CD4-positive, alpha-beta T cell treated with Interleukin-12 subunit alpha and Interleukin-12 subunit beta, for 1 hour (primary cell): ENCODE measurements around the gene RAP1GAP2.

ENCODE experiments used
- DNase-seq: peaks from one replicate; pipeline ENCODE4 v3.0.0-alpha.2; 2020

The RAP1GAP2 gene

DNA sequence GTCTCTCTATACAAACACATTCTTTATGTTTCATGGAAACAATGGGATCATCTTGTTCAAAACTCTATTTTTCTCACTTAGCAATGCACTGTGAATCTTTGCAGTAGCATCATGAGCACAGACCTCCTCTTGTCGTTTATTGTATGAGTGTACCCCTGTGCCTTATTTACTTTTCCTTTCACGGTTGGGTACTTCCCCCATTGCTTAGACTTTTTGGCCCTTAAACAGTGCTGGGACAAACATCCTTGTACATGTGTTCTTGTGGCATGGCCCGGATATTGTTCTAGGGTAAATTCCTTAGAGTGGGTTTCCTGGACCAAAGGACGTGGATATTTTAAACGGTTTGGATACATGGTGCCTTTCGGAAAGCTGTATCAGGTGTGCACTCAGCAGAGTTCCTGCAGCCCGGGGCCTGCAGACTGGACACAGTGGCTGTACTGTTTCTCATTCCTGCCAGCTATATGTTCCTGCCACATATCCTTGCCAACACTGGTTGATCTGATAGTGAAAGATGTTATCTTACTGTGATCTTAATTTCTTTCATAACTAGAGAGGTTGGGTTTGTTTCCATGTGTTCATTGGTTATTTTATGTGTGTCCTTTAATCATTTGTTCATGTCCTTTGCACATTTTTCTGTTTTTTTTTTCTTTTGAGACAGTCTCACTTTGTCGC lies 156.1 kb downstream of the RAP1GAP2 start:
- no peak for DNase-seq

DNA sequence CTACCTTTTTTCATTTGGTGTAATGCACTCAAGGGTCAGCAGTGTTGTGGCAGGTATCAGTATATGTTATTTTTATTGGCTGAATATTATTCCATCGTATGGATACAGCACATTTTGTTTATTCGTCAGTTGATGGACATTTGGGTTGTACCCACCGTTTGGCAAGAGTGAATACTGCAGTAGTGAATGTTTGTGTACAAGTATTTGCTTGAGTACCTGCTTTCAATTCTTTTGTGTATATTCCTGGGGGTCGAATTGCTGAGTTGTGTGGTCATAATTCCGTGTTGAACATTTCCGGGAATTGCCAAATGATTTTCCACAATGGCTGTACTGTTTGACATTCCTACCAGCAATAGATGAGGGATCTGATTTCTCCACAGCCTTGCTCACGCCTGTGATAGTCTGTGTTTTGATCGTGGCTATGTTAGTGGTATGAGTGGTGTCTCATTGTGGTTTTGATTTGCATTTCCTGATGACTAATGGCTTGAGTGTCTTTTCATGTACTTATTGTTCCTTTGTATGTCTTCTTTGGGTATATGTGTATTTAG lies 158.7 kb downstream of the RAP1GAP2 start:
- peak; percentile 13 for DNase-seq

DNA sequence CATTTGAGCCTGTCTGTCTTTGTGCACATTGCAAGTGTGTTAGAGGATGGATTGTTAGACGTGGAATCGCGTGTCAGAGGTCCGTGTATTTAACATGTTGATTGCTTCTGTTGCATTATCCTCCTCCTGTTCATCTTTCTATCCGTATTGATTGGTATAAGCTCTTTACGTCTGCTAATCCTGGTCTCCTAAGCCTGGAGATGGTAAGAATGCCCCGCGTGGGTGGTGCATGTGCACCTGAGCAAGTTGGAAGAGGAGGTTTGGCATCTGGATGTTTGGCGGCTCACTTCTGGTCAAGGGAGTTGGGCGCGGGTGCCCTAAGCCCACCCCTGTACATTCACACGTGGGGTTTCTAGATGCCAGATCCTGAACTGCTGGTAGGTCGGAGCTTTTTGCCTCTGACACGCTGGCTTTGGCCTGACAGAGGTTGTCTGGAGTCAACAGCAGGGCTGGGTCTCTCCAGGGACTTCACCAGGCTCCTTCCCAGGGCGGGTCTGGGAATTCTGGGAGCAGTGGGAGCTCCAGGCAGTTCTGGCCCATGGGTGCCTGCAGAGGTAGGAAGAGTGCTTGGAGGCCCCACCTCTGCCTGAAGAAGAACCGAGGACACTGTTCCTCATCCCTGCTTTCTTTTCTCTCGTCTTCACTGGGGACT lies 159.8 kb downstream of the RAP1GAP2 start:
- no peak for DNase-seq

DNA sequence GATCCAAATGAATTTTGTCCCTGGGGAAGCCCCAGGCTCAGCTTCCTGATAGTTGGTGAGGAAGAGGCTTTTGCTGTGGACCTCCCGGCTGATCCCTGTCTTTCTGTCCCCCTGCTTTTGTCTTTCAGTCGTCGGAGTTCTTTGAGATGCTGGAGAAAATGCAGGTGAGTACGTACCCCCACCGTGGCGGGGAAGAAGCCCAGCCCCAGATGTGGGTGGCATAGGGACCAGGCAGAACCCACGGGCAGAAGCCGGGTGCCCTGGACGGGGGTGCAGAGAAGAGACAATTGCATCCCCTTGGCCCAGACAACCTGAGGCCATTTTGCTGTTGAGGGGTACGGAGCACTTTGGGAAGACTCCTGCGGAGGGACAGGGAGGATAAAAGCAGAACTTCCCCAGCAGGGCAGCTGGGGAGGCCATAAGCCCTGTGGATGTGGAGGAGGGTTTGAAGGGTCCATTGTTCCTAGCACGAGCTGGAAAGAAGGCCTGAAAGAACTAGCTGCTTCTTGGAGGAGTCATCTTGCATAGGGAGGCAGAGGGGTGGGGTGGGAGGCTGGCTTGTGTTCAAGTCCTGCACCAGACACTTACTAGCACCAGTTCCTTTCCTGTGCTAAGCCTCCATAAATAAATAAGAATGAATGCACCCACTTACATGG lies 161.5 kb downstream of the RAP1GAP2 start:
- DNase-seq = no peak

DNA sequence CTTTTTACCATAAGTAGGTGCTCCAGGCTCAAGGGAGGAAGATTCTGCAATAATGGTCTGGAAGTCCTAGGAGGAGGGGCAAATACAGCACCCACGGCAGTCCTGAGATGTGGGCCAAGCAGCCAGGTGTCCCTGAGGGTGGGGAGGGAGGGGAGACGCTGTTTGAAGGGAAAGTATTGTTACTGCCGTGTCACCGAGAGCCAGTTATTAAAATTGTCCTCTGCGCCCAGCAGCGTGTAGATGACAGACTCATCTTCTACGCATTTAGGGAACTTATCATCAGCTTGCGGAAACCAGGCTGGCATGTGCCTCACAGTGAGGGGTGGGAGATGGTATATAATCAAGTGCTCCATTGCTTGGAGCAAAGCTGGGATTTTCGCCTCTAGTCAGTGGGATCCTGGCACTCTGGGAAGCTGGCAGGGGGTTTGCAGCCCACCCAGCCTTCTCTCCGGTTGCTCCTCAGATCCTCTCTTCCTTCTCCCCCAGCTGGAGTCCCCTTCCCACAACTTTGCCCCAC lies 162.5 kb downstream of the RAP1GAP2 start:
- DNase-seq = no peak

DNA sequence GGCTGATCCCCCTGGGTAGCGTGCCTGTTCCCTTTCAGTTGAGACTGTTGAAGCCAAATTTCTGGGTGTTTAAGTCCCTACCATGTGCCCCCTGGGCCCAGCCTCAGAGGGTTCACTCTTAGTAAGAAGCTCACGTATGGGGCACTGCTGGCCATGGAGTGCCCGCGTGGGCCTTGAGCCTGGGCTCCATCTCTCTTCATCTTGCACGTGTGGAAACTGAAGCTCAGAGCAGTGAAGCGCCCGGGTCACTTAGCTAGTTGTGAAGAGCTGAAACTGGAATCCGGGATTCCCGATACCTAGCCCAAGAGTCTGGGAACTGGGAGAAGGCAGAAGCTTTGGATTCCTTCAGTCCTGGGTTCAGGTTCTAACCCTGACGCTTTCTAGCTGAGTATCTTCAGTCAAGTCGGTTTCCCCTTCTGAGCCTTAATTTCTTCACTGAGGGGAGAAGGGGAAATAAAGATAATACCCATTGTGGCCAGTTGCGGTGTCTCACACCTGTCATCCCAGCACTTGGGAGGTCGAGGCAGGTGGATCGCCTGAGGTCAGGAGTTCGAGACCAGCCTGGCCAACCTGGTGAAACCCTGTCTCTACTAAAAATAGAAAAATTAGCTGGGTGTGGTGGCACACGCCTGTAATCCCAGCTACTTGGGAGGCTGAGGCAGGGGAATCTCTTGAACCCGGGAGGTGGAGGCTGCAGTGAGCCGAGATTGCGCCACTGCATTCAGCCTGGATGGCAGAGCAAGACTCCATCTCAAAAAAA lies 163.3 kb downstream of the RAP1GAP2 start:
- no peak for DNase-seq

DNA sequence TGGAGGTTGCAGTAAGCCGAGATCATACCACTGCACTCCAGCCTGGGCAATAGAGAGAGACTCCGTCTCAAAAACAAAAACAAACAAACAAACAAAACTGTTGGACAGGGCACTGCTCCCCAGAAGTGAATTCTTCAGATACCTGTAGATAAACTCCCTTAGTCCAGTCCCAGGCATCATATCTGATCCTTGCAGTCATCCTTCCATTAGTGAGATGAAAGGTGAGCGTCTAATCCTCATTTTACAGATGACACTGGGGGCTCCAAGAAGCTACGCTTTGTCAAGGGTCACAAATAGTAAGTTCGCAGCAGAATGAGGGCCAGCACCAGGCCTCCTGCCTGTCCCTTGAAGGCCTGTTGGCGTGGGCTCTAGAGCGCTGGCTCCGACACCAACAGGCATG lies 165.2 kb downstream of the RAP1GAP2 start:
- DNase-seq = no peak

DNA sequence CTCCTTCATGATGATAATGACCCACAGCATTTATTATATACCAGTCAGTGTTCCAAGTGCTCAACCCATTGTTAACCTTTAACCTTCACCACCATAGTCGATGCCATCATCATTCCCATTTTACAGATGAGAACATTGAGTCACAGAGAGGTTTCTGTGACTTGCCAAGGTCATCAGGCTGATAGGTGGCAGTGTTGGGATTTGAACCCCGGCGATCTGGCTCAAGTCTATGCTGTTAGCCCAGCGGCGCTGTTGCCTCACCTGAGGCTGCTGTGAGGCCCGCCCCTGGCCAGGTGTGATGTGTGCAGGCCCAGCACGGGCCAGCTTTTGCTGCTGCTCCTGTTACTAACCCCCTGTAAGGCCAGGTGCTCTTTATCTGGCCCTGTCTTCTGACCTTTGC lies 166.0 kb downstream of the RAP1GAP2 start:
- no peak for DNase-seq

DNA sequence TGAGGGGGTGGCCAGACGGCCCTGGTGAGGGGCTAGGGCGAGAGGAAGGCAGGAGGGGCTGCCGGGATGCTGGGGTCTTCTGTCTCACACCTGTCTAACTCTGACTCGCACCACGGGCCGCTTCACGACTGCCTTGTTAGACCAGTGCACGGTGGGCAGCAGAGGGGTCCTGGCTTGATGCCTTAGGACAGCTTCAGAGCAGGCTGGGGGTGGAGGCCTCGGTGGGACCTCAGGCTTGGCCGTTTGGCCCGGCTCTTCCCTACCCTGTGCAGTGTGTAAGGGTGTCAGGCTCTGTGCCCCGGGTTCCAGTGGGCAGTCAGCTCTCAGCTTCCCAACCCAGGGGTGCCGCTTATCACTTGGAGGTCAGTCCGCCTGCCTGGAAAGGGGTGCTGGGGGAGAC lies 166.5 kb downstream of the RAP1GAP2 start:
- no peak for DNase-seq

DNA sequence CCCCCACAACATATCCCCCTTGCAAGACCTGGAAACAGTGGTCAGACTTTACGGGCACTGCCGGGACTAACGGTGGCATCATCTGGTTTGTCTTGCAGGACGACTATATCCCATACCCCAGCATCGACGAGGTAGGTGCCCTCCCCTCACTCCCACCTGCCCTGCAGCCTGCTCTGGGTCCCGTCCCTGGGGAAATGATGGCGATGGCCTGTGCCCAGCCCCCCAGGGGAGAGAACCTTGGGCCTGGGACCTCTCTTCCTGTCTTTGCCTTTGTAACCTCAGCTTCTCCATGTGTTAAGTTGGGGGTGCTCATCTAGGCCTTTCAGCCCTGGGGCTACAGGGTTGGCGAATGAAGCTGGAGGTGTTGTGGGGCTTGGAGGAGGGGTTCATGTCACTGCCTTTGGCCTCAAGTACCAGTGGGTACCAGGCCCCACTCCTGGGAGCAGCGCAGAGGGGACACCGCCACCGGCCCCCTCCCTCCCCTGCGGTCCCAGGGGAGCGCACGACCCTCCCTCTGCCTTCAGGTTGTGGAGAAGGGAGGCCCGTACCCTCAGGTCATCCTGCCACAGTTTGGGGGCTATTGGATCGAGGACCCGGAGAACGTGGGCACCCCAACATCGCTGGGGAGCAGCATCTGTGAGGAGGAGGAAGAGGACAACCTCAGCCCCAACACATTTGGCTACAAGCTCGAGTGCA lies 167.2 kb downstream of the RAP1GAP2 start:
- no peak for DNase-seq

DNA sequence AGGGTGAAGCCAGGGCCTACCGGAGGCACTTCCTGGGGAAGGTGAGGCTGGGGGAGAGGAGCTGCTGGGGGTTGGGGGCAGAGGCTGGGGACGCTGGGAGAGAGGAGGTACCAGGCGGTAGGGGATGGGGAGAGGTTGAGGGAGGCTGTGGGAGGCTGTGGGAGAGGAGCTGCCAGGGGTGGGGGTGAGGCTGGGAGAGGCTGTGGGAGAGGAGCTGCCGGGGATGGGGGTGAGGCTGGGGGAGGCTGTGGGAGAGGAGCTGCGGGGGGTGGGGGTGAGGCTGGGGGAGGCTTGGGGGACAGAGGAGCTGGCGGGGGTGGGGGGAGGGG lies 167.8 kb downstream of the RAP1GAP2 start:
- DNase-seq = no peak

DNA sequence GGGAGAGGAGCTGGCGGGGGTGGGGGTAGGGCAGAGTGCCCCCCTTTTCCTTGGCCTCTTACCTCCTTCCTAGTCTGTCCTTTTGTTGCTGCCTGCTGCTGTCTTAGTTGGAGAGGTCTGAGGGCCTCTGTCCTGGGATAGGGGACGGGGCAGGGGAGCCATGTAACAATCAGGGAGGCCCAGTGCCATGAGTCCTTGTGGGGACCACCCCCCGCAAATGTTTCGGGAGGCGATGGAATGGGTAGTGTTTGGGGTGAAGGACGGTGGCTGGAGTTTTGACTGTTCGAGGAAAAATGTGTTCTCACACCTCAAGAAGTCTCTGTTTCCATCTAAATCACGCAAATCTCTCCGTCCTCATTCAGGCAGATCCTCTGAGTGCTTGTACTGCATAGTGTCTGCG lies 168.1 kb downstream of the RAP1GAP2 start:
- no peak for DNase-seq

DNA sequence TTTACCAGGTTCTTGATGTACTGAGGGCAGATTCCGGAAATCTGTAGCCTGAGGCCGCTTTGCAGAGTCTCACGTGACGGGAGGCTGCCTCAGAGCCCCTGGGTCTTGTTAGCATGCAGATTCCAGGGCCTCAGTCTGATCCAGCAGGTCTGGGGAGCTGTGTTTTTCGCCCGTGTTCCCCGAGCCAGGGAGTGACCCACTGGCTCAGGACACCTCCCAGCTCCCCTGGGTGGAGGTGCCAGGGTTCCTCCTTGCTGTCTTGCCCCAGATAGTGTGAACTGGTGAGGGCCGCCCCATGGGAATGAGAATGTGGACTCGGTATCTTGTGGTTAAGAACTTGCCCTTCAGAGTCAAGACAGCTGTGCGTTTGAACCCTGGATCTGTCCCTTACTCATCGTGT lies 168.6 kb downstream of the RAP1GAP2 start:
- DNase-seq = no peak

DNA sequence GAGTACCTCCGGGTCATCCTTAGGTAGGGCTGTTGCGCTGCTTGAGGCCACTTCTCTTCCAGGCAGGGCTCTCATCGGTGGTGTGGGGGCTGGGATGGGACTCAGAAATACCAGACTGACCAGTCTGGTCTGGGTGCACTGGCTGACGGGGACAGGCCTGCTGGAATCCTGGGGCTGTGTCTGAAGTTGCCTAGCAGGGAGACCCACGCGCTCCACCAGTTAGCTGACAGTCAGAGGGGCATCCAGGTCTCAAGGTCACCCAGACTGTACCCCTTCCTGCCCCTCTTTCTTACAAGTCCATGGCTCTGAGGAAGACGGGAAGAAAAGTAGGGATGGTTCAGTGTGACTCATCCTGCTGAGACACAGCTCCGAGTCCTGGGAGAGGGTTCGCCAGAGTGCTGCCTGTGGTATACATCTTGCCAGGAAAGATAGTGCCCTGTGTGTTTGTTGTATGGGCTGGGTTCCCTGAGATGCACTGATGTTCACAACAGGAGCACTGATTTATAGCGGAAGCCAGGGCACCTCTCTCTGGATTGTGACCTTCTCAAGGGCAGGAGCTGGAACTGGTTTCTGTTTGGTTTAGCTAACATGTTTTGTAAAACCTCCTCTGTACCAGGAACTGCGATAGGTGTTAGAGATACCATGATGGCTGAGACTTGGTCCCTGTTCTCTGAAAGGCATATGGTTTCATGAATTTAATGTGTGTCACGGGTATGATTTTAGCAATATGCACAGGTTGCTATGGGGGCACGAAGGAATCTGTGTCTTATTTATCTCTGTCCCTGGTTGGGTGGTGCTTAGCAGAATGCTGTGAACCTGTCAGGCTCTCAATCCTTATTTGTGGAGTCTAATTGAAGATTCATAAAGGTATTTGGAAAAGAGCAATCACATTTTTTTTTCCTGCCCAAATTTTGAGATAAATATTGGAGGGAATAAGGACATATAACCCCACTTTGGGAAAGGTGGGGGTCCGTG lies 169.7 kb downstream of the RAP1GAP2 start:
- no peak for DNase-seq

DNA sequence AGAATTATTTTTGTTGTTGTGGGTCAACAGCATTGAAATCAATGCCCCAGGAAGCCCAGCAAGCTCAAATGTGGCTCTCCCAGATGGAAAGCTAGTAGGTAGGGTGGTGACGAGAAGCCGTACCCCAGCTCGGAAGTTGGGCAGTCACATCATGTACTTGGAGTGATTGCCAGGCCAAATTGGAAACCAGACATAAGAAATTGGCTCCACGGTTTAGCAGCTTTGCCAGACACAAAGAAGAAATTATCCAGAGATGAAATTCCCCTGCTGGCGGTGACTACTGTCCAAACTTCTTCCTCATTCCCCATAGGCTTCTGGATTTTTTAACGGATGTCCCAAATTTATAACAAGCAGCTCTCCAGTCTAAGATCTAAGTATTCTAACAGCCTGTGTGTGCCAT lies 171.3 kb downstream of the RAP1GAP2 start:
- no peak for DNase-seq

DNA sequence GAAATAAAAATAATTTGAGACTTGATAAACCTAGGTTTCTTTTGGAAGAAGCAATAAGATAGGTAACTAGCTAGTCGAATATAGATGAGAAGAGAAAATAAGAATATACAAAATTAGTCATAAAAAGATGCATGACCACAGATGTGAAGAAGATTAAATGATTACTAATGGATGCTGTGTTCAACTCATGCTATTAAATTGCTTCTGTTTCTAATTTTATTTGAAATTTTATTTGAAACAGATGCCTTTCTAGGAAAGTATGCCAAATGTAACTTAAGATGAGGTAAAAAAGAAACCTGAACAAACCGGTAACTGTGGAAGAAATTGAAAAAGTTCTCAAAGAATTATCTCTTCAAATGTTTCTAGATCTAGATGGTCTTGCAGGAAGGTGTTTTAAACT lies 175.6 kb downstream of the RAP1GAP2 start:
- DNase-seq = no peak

DNA sequence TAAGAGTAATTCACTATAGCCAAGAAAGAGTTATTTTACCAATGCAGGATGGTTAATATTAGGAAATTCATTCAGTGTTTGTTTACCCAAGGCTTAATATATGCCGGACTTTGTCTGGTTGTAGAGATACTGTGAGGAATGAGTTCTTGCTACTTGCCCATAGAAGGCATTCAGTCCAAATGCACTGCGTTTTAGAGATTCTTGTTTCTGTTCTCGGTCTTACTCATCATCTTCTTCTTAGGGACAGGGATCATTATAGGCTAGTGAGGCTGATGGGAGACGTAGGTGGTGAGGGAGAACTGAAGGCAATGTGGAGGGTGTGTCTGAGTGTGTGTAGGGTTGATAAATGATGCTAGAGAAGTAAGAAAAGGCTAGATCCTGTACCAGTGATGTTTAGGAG lies 176.5 kb downstream of the RAP1GAP2 start:
- no peak for DNase-seq

DNA sequence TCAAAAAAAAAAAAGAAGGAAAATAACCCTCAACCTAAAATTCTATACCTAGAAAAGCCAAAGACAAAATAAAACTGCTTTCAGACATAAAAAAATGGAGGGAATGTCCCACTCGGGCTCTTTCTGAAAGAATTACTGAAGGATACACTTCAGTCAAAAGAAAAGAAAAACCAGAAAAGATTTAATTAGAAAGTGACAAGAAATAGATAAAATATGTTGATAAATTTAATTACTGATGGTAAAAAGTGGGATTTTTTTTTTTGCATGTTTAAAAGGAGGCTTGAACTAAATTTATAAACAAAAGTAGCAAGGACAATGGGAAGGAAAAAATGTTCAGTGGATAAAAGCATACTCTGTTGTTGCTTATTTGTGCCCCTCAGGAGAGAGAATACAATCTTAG lies 178.1 kb downstream of the RAP1GAP2 start:
- no peak for DNase-seq

DNA sequence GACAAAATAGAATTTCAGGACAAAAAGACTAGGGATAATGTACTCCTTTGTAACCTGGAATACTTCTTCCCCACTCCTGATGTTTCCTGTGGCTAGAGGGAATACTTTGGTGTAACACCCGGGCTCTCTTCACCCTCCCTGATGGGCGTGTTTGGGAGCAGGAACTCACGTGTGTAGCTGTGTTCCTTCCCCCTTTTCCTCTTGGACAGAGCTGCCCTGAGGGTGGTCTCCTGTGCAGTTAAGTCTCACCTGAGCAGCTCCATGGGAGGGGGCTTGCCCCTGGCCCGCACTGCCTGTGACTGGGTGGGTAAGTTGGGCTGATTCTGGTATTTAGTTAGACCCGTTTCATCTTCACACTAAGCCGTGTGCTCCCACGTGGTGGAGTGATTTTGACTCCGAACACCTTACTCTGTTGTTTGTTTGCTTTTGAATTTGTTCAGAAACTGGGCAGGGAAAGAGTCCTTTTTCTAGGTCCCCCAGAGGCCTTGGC lies 179.3 kb downstream of the RAP1GAP2 start:
- DNase-seq = no peak

DNA sequence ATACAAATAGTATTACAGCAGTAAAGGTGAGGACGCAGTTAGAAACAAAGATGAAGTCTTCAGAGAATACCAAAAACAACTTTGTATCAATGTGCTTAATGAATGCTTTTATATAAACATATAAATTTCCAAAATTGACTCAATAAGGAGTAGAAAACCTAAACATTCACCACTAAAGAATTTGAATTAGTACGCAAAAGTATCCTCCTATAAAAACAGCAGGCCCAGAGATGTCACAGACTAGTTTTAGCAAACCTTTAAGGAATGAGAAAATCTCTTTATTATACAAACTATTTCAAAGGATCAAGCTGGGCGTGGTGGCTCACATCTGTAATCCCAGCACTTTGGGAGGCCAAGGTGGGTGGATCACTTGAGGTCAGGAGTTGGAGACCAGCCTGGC lies 180.9 kb downstream of the RAP1GAP2 start:
- DNase-seq = no peak

DNA sequence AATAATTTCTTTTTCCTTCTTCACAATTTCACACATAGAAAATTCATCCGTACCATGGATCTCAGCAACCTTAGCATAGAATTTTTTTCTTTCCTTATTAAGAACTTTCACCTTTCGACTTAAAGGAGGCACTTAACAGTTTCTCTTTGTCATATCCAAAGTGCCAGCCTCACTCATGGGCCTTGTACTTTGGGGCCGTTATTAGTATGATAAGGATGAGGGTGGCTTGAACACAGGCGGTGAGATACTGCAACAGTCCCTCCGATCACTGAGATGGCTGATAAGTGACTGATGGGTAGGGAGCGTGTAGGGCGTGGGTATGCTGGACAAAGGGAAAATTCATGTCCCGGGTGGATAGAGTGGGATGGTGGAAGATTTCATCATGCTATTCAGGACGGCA lies 181.9 kb downstream of the RAP1GAP2 start:
- DNase-seq = no peak
